Measurements from ENCODE around the gene MAPK6.

- TF ChIP-seq CTCF (conservative IDR thresholded peaks at IDR 0.05) (no peak), EZH2 (IDR thresholded peaks at IDR 0.05; ENCODE audit: low read depth) (no peak)
Measured at GRCh38 chr15:52052066-52052935, 33.3 kb downstream of the MAPK6 start.

Measured in PC-9 (cell line).